ENCODE results near the gene ZNRD2. TPM values are rescaled to one million over a fixed set of nuclear protein-coding genes. Genes with fewer than 3 reads are reported as not detected.

ZNRD2 gene
- total and polyA plus RNA-seq, 2 of the 8 experiments (the other 6 are each of a cell fraction or from before 2014, with no cell fraction given), result 53.4 to 125 TPM

- no peak overlapping the region for H3K4me2 ChIP-seq (ENCODE audit: insufficient read depth in 1 of 2, low read depth in 2 of 2, low read length in 2 of 2)
- no peak overlapping the region for H4K5ac ChIP-seq (ENCODE audit: insufficient read length, low read depth, low read length)
- H3K18ac ChIP-seq (ENCODE audit: extremely low read depth, low read length), result no peak overlapping the region
- H3K4me1 ChIP-seq (replicated peaks in 1 of 4; ENCODE audit: control insufficient read depth in 3 of 4, insufficient read depth in 4 of 4, low read length in 3 of 4), result peaks cover 8 to 23% (median 15%) of the 10 kb centered on the region in 4 experiments; a peak in 6 of 7 replicates
- H2AK5ac ChIP-seq (ENCODE audit: low read depth, low read length), result no peak overlapping the region
- no peak overlapping the region for H3K27ac ChIP-seq (ENCODE audit: low read depth, low read length)
- H3K14ac ChIP-seq (ENCODE audit: insufficient read length), result no peak overlapping the region
- H3K23me2 ChIP-seq (ENCODE audit: low read depth, low read length), result peaks cover 8% of the 10 kb centered on the region; the same call in 1 of the 2 replicates
- no peak overlapping the region for H3K9ac ChIP-seq (replicated peaks in 1 of 4; ENCODE audit: extremely low read depth in 1 of 4, low read depth in 3 of 4, low read length in 3 of 4)
- H3K79me1 ChIP-seq (ENCODE audit: low read depth, low read length), result no peaks in the 10 kb centered on the region
- no peak overlapping the region for H3K23ac ChIP-seq (ENCODE audit: insufficient read length)
- no peak overlapping the region for H2BK15ac ChIP-seq (ENCODE audit: low read length)
- H3K4ac ChIP-seq (replicated peaks; ENCODE audit: insufficient read length, low read depth, low read length), result no peak overlapping the region
- no peak overlapping the region for H4K91ac ChIP-seq (replicated peaks; ENCODE audit: insufficient read length, low read length)
- no peaks in the 10 kb centered on the region for H3K9me3 ChIP-seq (ENCODE audit: insufficient read depth in 2 of 2, low read depth in 1 of 2, low read length in 1 of 2)
- POLR2A ChIA-PET (ENCODE audit: partially characterized antibody), result interaction anchor here (0.6 to 3.7 kb wide), 5 partner anchors 8 to 116 kb away, joined by 3 to 36 read pairs (median 7); no protein-coding TSS in a partner anchor
- no peaks in the 10 kb centered on the region for H3K36me3 ChIP-seq (ENCODE audit: control insufficient read depth in 2 of 4, insufficient read depth in 4 of 4, low read length in 3 of 4)
- no peak overlapping the region for H2BK5ac ChIP-seq (ENCODE audit: low read depth, low read length)
- H3K4me3 ChIP-seq (ENCODE audit: extremely low read depth in 1 of 4, insufficient read depth in 2 of 4, low read depth in 3 of 4, low read length in 4 of 4), result no peak overlapping the region
- no peak overlapping the region for H2BK12ac ChIP-seq (ENCODE audit: low read depth, low read length)
- no peak overlapping the region for H2AFZ ChIP-seq (ENCODE audit: low read length)
- no peaks in the 10 kb centered on the region for H3K79me2 ChIP-seq (ENCODE audit: control insufficient read depth in 1 of 2, insufficient read depth in 2 of 2, low read length in 2 of 2)
- CTCF ChIA-PET (ENCODE audit: partially characterized antibody), result interaction anchor here (3.3 to 7.2 kb wide), 4 partner anchors 12 to 37 kb away, joined by 12 to 97 read pairs (median 30); partner anchors contain the start of gene KCNK7
- peaks cover 10 to 11% of the 10 kb centered on the region in 2 experiments for H4K20me1 ChIP-seq (replicated peaks in 1 of 2; ENCODE audit: control insufficient read depth in 1 of 2, insufficient read depth in 2 of 2, low read length in 2 of 2)
- no peak overlapping the region for H2BK120ac ChIP-seq (replicated peaks; ENCODE audit: low read depth, low read length)
- no peak overlapping the region for H2BK20ac ChIP-seq (ENCODE audit: low read length)
- 86% methylated on average over 8 of the region's 8 CpGs; no CpG with 5 or more reads in 1 of the 2 experiments for WGBS, 2 experiments (ENCODE audit: extremely low coverage in 1 of 2, insufficient coverage in 1 of 2, insufficient read length in 1 of 2, insufficient replicate concordance in 2 of 2, low coverage in 1 of 2, low lambda C conversion rate in 2 of 2, missing lambda C conversion rate in 1 of 2)
- no peak overlapping the region for H3K56ac ChIP-seq (replicated peaks; ENCODE audit: insufficient read length, low read depth, low read length)
- H4K8ac ChIP-seq (ENCODE audit: extremely low read depth, insufficient read depth, low read length), result no peak overlapping the region
- FAIRE-seq, result no peak
- no peak for DNase-seq (ENCODE audit: low read depth in 1 of 2, low spot score in 2 of 2)
- H3K27me3 ChIP-seq (replicated peaks in 1 of 4; ENCODE audit: control insufficient read depth in 3 of 4, extremely low read depth in 1 of 4, insufficient read depth in 3 of 4, low read length in 3 of 4), result peaks cover 8 to 46% (median 32%) of the 10 kb centered on the region in 4 experiments
- TF ChIP-seq TEAD4 (IDR thresholded peaks at IDR 0.05; ENCODE audit: low read depth, low read length) (no peak), SAP30 (IDR thresholded peaks at IDR 0.05; ENCODE audit: insufficient read depth, insufficient replicate concordance, low read length) (no peak), CHD2 (IDR thresholded peaks at IDR 0.05; ENCODE audit: low read length) (no peak), MAX (IDR thresholded peaks at IDR 0.05) (no peak), CEBPB (IDR thresholded peaks at IDR 0.05; ENCODE audit: low read depth, low read length) (no peak), RXRA (IDR thresholded peaks at IDR 0.05; ENCODE audit: insufficient read depth, low read depth, low read length) (no peak), SRF (IDR thresholded peaks at IDR 0.05; ENCODE audit: low read depth, low read length) (no peak), ATF3 (IDR thresholded peaks at IDR 0.05; ENCODE audit: insufficient read depth, low read depth, low read length) (no peak), SP4 (IDR thresholded peaks at IDR 0.05; ENCODE audit: low read length) (no peak), HDAC6 (IDR thresholded peaks at IDR 0.05; ENCODE audit: low read depth, low read length) (no peak), CBX8 (IDR thresholded peaks at IDR 0.05; ENCODE audit: borderline replicate concordance, low read depth, low read length) (no peak)
- TF ChIP-seq, protein P1, sequence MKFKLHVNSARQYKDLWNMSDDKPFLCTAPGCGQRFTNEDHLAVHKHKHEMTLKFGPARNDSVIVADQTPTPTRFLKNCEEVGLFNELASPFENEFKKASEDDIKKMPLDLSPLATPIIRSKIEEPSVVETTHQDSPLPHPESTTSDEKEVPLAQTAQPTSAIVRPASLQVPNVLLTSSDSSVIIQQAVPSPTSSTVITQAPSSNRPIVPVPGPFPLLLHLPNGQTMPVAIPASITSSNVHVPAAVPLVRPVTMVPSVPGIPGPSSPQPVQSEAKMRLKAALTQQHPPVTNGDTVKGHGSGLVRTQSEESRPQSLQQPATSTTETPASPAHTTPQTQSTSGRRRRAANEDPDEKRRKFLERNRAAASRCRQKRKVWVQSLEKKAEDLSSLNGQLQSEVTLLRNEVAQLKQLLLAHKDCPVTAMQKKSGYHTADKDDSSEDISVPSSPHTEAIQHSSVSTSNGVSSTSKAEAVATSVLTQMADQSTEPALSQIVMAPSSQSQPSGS (IDR thresholded peaks at IDR 0.05; ENCODE audit: low read length), result no peak
Observed at GRCh38 chr11:65577756-65578109, 7.5 kb downstream of the ZNRD2 start.
